ENCODE results near the gene MLX.

DNA sequence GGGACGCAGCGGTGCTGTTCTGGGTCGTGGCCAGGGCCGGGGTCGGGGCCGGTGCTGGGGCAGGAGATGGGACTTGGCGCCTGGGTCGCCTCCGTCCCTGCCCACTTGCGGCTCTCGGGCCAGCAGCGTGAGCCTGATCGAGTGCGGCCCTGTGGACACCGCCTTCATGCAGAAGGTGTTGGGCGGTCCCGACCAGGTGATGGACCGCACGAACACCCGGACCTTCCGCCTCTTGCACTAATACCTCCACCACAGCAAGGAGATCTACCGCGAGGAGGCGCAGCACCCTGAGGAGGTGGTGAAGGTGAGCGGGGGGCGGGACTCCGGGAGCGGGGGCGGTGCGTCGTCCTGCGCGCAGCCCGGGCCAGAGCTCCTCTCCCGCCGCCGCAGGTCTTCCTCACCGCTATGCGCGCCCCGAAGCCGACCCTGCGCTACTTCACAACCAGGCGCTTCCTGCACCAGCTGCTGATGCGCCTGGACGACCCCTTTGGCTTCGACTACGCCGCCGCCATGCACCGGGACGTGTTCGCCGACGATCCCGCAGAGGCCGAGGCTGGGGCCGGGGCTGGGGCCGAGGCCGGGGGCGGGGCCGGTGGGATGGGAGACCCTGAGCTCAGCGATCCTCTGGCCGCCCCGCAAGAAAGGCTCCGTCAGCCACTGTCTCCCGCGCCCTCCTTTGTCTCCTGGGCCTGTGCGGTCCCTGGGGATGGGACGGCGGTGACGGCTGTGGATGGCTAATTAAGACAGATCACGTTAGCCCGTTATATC, 18.6 kb upstream of the MLX start:
- TF ChIP-seq, protein P1, sequence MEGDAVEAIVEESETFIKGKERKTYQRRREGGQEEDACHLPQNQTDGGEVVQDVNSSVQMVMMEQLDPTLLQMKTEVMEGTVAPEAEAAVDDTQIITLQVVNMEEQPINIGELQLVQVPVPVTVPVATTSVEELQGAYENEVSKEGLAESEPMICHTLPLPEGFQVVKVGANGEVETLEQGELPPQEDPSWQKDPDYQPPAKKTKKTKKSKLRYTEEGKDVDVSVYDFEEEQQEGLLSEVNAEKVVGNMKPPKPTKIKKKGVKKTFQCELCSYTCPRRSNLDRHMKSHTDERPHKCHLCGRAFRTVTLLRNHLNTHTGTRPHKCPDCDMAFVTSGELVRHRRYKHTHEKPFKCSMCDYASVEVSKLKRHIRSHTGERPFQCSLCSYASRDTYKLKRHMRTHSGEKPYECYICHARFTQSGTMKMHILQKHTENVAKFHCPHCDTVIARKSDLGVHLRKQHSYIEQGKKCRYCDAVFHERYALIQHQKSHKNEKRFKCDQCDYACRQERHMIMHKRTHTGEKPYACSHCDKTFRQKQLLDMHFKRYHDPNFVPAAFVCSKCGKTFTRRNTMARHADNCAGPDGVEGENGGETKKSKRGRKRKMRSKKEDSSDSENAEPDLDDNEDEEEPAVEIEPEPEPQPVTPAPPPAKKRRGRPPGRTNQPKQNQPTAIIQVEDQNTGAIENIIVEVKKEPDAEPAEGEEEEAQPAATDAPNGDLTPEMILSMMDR (IDR thresholded peaks at IDR 0.05; ENCODE audit: control extremely low read depth in 1 of 3, insufficient read depth in 1 of 3, low read depth in 1 of 3, low read length in 3 of 3): peak; percentile 75 to 89 (median 77)
- no peak for TF ChIP-seq BCL11A (IDR thresholded peaks at IDR 0.05; ENCODE audit: low read depth in 2 of 2, low read length in 2 of 2)
- TF ChIP-seq GTF2F1 (IDR thresholded peaks at IDR 0.05; ENCODE audit: borderline replicate concordance, low read depth, low read length): no peak
- no peak for TF ChIP-seq EZH2 (IDR thresholded peaks at IDR 0.05; ENCODE audit: low read depth, low read length, severe bottlenecking)
- no peak for TF ChIP-seq JUND (IDR thresholded peaks at IDR 0.05; ENCODE audit: low read length)
- no peak; the same call in 1 of the 2 replicates for TF ChIP-seq CHD2 (IDR thresholded peaks at IDR 0.05; ENCODE audit: low read length)
- TF ChIP-seq, protein P2, sequence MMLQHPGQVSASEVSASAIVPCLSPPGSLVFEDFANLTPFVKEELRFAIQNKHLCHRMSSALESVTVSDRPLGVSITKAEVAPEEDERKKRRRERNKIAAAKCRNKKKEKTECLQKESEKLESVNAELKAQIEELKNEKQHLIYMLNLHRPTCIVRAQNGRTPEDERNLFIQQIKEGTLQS (IDR thresholded peaks at IDR 0.05; ENCODE audit: insufficient read depth, low read depth, low read length): no peak
- peak; percentile 27 for TF ChIP-seq KDM4A (IDR thresholded peaks at IDR 0.05; ENCODE audit: low read depth, low read length, severe bottlenecking)
- TF ChIP-seq, protein P3, sequence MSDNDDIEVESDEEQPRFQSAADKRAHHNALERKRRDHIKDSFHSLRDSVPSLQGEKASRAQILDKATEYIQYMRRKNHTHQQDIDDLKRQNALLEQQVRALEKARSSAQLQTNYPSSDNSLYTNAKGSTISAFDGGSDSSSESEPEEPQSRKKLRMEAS (IDR thresholded peaks at IDR 0.05): no peak
- no peak for TF ChIP-seq RBBP5 (IDR thresholded peaks at IDR 0.05; ENCODE audit: borderline replicate concordance, low read depth, low read length)
